ENCODE results near the gene RIMBP2.
"Not testable (repeated sequence)": the region's sequence is repeated elsewhere in the genome, so short reads cannot be mapped to it uniquely, and the experiment has no call there.

Gene RIMBP2

GRCh38 chr12:130706311-130706710 is 9.8 kb downstream of the RIMBP2 start:
- no peak for DNase-seq

- DNase-seq, result no peak
Observed at GRCh38 chr12:130705178-130705822, 10.8 kb downstream of the RIMBP2 start.

GRCh38 chr12:130704606-130705005 is 11.5 kb downstream of the RIMBP2 start:
- DNase-seq, result no peak

- DNase-seq, result no peak
Observed at GRCh38 chr12:130703733-130704375, 12.2 kb downstream of the RIMBP2 start.

- no peak for DNase-seq
Observed at GRCh38 chr12:130702966-130703732, 12.9 kb downstream of the RIMBP2 start.

GRCh38 chr12:130701402-130701744 is 14.7 kb downstream of the RIMBP2 start:
- DNase-seq, result no peak

GRCh38 chr12:130700492-130701401 is 15.4 kb downstream of the RIMBP2 start:
- no peak for DNase-seq

GRCh38 chr12:130698106-130698505 is 18.0 kb downstream of the RIMBP2 start:
- no peak for DNase-seq

GRCh38 chr12:130696379-130697100 is 19.6 kb downstream of the RIMBP2 start:
- DNase-seq, result no peak

- no peak for DNase-seq
Observed at GRCh38 chr12:130695061-130695460, 21.0 kb downstream of the RIMBP2 start.

GRCh38 chr12:130689408-130690405 is 26.4 kb downstream of the RIMBP2 start:
- no peak for DNase-seq

GRCh38 chr12:130688999-130689398 is 27.1 kb downstream of the RIMBP2 start:
- DNase-seq, result not testable (repeated sequence)

- DNase-seq, result no peak
Observed at GRCh38 chr12:130687796-130688778, 28.0 kb downstream of the RIMBP2 start.

GRCh38 chr12:130687190-130687589 is 28.9 kb downstream of the RIMBP2 start:
- DNase-seq, result no peak

- DNase-seq, result no peak
Observed at GRCh38 chr12:130686511-130686991, 29.5 kb downstream of the RIMBP2 start.

GRCh38 chr12:130685850-130686249 is 30.2 kb downstream of the RIMBP2 start:
- no peak for DNase-seq

- no peak for DNase-seq
Observed at GRCh38 chr12:130685250-130685787, 30.8 kb downstream of the RIMBP2 start.

- DNase-seq, result no peak
Observed at GRCh38 chr12:130683811-130684210, 32.3 kb downstream of the RIMBP2 start.

GRCh38 chr12:130683080-130683479 is 33.0 kb downstream of the RIMBP2 start:
- no peak for DNase-seq

Data from T-helper 2 cell (primary cell).